HEK293 (cell line): Measurements from ENCODE around the gene ASTN2.

Experiments used
- CTCF ChIA-PET: fragments of 350-600 bp; formaldehyde crosslinking; extraction: SDS; loops from one replicate; lab custom pipeline; 2021; ENCODE audit warnings: antibody characterized with exemption; lab: Yijun Ruan, JAX
- POLR2A ChIA-PET: fragments of 300-600 bp; formaldehyde crosslinking; extraction: SDS; loops from one replicate; lab custom pipeline; 2020; ENCODE audit warnings: antibody characterized with exemption, inconsistent platforms; lab: Yijun Ruan, JAX
- H3K27ac ChIP-seq: fragments of 200-500 bp; sonication (Bioruptor generic); 2 replicates; pipeline ENCODE4 v1.5.1; 2014; ENCODE audit warnings: low read depth, low read length, control low read depth, inconsistent platforms; ENCODE audit errors: extremely low read depth
- H3K36me3 ChIP-seq, 2 experiments: fragments of 200-500 bp in 1 of 2; sonication (Bioruptor generic) in 1 of 2; 1 replicate in 1 of 2; 2 replicates in 1 of 2; pipeline ENCODE4 v1.5.1; 2014 to 2017; ENCODE audit warnings: inconsistent platforms in 2 of 2, low read length in 2 of 2; ENCODE audit not compliant: control insufficient read depth in 2 of 2, insufficient read depth in 1 of 2
- H3K4me1 ChIP-seq: fragments of 200-500 bp; sonication (Bioruptor generic); 2 replicates; pipeline ENCODE4 v1.5.1; 2014; ENCODE audit warnings: mild to moderate bottlenecking, low read length, inconsistent platforms; ENCODE audit not compliant: control insufficient read depth, insufficient read depth
- H3K4me3 ChIP-seq: 2 replicates; pipeline ENCODE4 v1.5.1; 2011; ENCODE audit warnings: low read depth, mild to moderate bottlenecking, control low read depth, low read length, moderate library complexity
- H3K9me3 ChIP-seq: fragments of 200-500 bp; sonication (Bioruptor generic); 2 replicates; pipeline ENCODE4 v1.5.1; 2014; ENCODE audit warnings: low read depth, low read length, inconsistent platforms; ENCODE audit not compliant: control insufficient read depth, insufficient read depth
- BCL11B ChIP-seq: fragments of 450-650 bp; formaldehyde crosslinking; IDR thresholded peaks from 2 replicates; pipeline ENCODE4 v1.5.1; 2016; ENCODE audit warnings: low read depth, missing biosample characterization, missing genetic modification characterization
- HOXA7 ChIP-seq: sonication (generic); formaldehyde crosslinking; IDR thresholded peaks from 2 replicates; pipeline ENCODE4 v1.8.1; 2022; ENCODE audit warnings: missing genetic modification reagents, borderline replicate concordance
- KLF1 ChIP-seq: fragments of 450-650 bp; formaldehyde crosslinking; IDR thresholded peaks from 2 replicates; pipeline ENCODE4 v1.5.1; 2016; ENCODE audit warnings: missing biosample characterization, missing genetic modification characterization
- MZF1 ChIP-seq: fragments of 450-650 bp; formaldehyde crosslinking; IDR thresholded peaks from 2 replicates; pipeline ENCODE4 v1.5.1; 2017; ENCODE audit warnings: missing biosample characterization, missing genetic modification characterization, borderline replicate concordance
- PRDM6 ChIP-seq: fragments of 450-650 bp; formaldehyde crosslinking; IDR thresholded peaks from 2 replicates; pipeline ENCODE4 v1.5.1; 2017; ENCODE audit warnings: missing biosample characterization, missing genetic modification characterization
- SALL2 ChIP-seq: fragments of 450-650 bp; formaldehyde crosslinking; IDR thresholded peaks from 2 replicates; pipeline ENCODE4 v1.5.0; 2017; ENCODE audit warnings: missing biosample characterization, mild to moderate bottlenecking, missing genetic modification characterization, borderline replicate concordance
- SETDB1 ChIP-seq: IDR thresholded peaks from one replicate; pipeline ENCODE4 v1.6.1; 2017; ENCODE audit warnings: mild to moderate bottlenecking, low read length, moderate library complexity, mixed read lengths; ENCODE audit not compliant: insufficient read length
- ZBTB1 ChIP-seq: fragments of 450-650 bp; formaldehyde crosslinking; IDR thresholded peaks from 2 replicates; pipeline ENCODE4 v1.5.1; 2016; ENCODE audit warnings: missing biosample characterization, missing genetic modification characterization
- ZBTB21 ChIP-seq: fragments of 450-650 bp; formaldehyde crosslinking; IDR thresholded peaks from 2 replicates; pipeline ENCODE4 v1.5.1; 2017; ENCODE audit warnings: missing biosample characterization, missing genetic modification characterization
- ZFP69B ChIP-seq: fragments of 450-650 bp; formaldehyde crosslinking; IDR thresholded peaks from 2 replicates; pipeline ENCODE4 v1.5.1; 2016; ENCODE audit warnings: missing biosample characterization, missing genetic modification characterization
- ZNF146 ChIP-seq: fragments of 450-650 bp; formaldehyde crosslinking; IDR thresholded peaks from 2 replicates; pipeline ENCODE4 v1.5.1; 2016; ENCODE audit warnings: missing biosample characterization, missing genetic modification characterization
- ZNF148 ChIP-seq: fragments of 450-650 bp; formaldehyde crosslinking; IDR thresholded peaks from 2 replicates; pipeline ENCODE4 v1.5.0; 2017; ENCODE audit warnings: missing biosample characterization, missing genetic modification characterization, borderline replicate concordance
- ZNF157 ChIP-seq: fragments of 450-650 bp; formaldehyde crosslinking; IDR thresholded peaks from 2 replicates; pipeline ENCODE4 v1.5.1; 2016; ENCODE audit warnings: missing biosample characterization, missing genetic modification characterization
- ZNF202 ChIP-seq: fragments of 450-650 bp; formaldehyde crosslinking; IDR thresholded peaks from 2 replicates; pipeline ENCODE4 v1.5.1; 2016; ENCODE audit warnings: missing biosample characterization, missing genetic modification characterization, borderline replicate concordance
- ZNF211 ChIP-seq: fragments of 450-650 bp; formaldehyde crosslinking; IDR thresholded peaks from 2 replicates; pipeline ENCODE4 v1.5.1; 2016; ENCODE audit warnings: low read depth, missing biosample characterization, missing genetic modification characterization
- ZNF341 ChIP-seq: fragments of 450-650 bp; formaldehyde crosslinking; IDR thresholded peaks from 2 replicates; pipeline ENCODE4; 2016; ENCODE audit warnings: low read depth, missing biosample characterization, missing genetic modification characterization
- ZNF394 ChIP-seq: fragments of 450-650 bp; formaldehyde crosslinking; IDR thresholded peaks from 2 replicates; pipeline ENCODE4 v1.5.1; 2016; ENCODE audit warnings: missing biosample characterization, missing genetic modification characterization, mild to moderate bottlenecking, moderate library complexity, borderline replicate concordance
- ZNF433 ChIP-seq: fragments of 450-650 bp; formaldehyde crosslinking; IDR thresholded peaks from 2 replicates; pipeline ENCODE4 v1.5.1; 2016; ENCODE audit warnings: missing biosample characterization, missing genetic modification characterization, low read depth
- ZNF510 ChIP-seq: fragments of 450-650 bp; formaldehyde crosslinking; IDR thresholded peaks from 2 replicates; pipeline ENCODE4 v1.5.1; 2018; ENCODE audit warnings: mild to moderate bottlenecking, missing genetic modification characterization, missing biosample characterization; ENCODE audit not compliant: insufficient replicate concordance
- ZNF513 ChIP-seq: fragments of 450-650 bp; IDR thresholded peaks from 2 replicates; pipeline ENCODE4 v1.5.1; 2018; ENCODE audit warnings: missing biosample characterization, missing genetic modification characterization
- ZNF544 ChIP-seq: fragments of 450-650 bp; formaldehyde crosslinking; IDR thresholded peaks from 2 replicates; pipeline ENCODE4 v1.5.0; 2017; ENCODE audit warnings: missing biosample characterization, missing genetic modification characterization
- ZNF677 ChIP-seq: fragments of 450-650 bp; IDR thresholded peaks from 2 replicates; pipeline ENCODE4 v1.5.0; 2018; ENCODE audit warnings: missing biosample characterization, mild to moderate bottlenecking, missing genetic modification characterization, moderate library complexity
- ZNF777 ChIP-seq: fragments of 450-650 bp; formaldehyde crosslinking; IDR thresholded peaks from 2 replicates; pipeline ENCODE4 v1.5.1; 2017; ENCODE audit warnings: missing biosample characterization, missing genetic modification characterization, borderline replicate concordance
- ZSCAN5A ChIP-seq: fragments of 450-650 bp; formaldehyde crosslinking; IDR thresholded peaks from 2 replicates; pipeline ENCODE4 v1.5.1; 2016; ENCODE audit warnings: missing biosample characterization, missing genetic modification characterization

Gene ASTN2

GRCh38 chr9:116466271-116467235 lies 948.3 kb downstream of the ASTN2 start:
- ChIA-PET CTCF (interaction anchor here (0.7 kb wide), 1 partner anchor 18 kb away, joined by 3 read pairs; no protein-coding TSS in a partner anchor), POLR2A (no interaction called here)

GRCh38 chr9:116465576-116466270 lies 949.1 kb downstream of the ASTN2 start:
- H3K27ac ChIP-seq: no peak overlapping the region
- no peaks in the 10 kb centered on the region for H3K4me1 ChIP-seq
- no peaks in the 10 kb centered on the region for H3K9me3 ChIP-seq
- H3K36me3 ChIP-seq: no peaks in the 10 kb centered on the region
- no peak overlapping the region for H3K4me3 ChIP-seq
- ChIA-PET POLR2A (no interaction called here), CTCF (no interaction called here)
- TF ChIP-seq ZNF146 (tag by site-specific recombination): no peak
- TF ChIP-seq BCL11B: no peak
- no peak for TF ChIP-seq SETDB1
- TF ChIP-seq ZNF157 (tag by site-specific recombination): no peak
- no peak for TF ChIP-seq HOXA7 (CRISPR knock-in tag)
- no peak for TF ChIP-seq KLF1 (tag by site-specific recombination)
- no peak for TF ChIP-seq ZBTB21 (tag by site-specific recombination)
- no peak for TF ChIP-seq ZNF513
- no peak for TF ChIP-seq ZFP69B
- TF ChIP-seq ZNF341 (tag by site-specific recombination): no peak
- TF ChIP-seq ZNF394 (tag by site-specific recombination): no peak
- TF ChIP-seq ZNF433 (tag by site-specific recombination): no peak

More at GRCh38 chr9:116466271-116467235, 948.3 kb downstream of the ASTN2 start:
- no peak overlapping the region for H3K27ac ChIP-seq
- TF ChIP-seq MZF1 (tag by site-specific recombination) (no peak), ZNF677 (tag by site-specific recombination) (no peak), ZSCAN5A (tag by site-specific recombination) (no peak), ZNF148 (tag by site-specific recombination) (no peak), PRDM6 (no peak), ZNF510 (no peak), ZNF202 (tag by site-specific recombination) (no peak), SALL2 (no peak), ZNF211 (tag by site-specific recombination) (no peak), ZNF777 (tag by site-specific recombination) (no peak), KLF1 (tag by site-specific recombination) (no peak), ZNF544 (tag by site-specific recombination) (no peak), ZBTB1 (tag by site-specific recombination) (no peak)
- TF ChIP-seq, all 188 proteins: peak for 0
- H3K4me1 ChIP-seq: no peaks in the 10 kb centered on the region
- no peak overlapping the region for H3K4me3 ChIP-seq
- H3K36me3 ChIP-seq: no peaks in the 10 kb centered on the region
- H3K9me3 ChIP-seq: no peaks in the 10 kb centered on the region
